Coronary artery (tissue), 2 donors: ENCODE data around the gene P2RX6.

ENCODE experiments used
- DNase-seq: peaks from one replicate; pipeline ENCODE4 v3.0.0-alpha.2; 2017; ENCODE audit warnings: low spot score
- H3K27ac ChIP-seq, 2 donors: fragments of 200-600 bp; sonication (generic); one replicate each; pipeline ENCODE4 v1.5.1; 2016 to 2019
- H3K4me3 ChIP-seq: fragments of 200-600 bp; sonication (generic); 2 replicates; pipeline ENCODE4 v1.5.1; 2016; ENCODE audit warnings: mild to moderate bottlenecking, moderate library complexity
- TF ChIP-seq, protein P1 (sequence below): fragments of 200-600 bp; sonication (generic); IDR thresholded peaks from one replicate; pipeline ENCODE4 v1.5.1; 2019; ENCODE audit warnings: antibody characterized with exemption

The P2RX6 gene

DNA sequence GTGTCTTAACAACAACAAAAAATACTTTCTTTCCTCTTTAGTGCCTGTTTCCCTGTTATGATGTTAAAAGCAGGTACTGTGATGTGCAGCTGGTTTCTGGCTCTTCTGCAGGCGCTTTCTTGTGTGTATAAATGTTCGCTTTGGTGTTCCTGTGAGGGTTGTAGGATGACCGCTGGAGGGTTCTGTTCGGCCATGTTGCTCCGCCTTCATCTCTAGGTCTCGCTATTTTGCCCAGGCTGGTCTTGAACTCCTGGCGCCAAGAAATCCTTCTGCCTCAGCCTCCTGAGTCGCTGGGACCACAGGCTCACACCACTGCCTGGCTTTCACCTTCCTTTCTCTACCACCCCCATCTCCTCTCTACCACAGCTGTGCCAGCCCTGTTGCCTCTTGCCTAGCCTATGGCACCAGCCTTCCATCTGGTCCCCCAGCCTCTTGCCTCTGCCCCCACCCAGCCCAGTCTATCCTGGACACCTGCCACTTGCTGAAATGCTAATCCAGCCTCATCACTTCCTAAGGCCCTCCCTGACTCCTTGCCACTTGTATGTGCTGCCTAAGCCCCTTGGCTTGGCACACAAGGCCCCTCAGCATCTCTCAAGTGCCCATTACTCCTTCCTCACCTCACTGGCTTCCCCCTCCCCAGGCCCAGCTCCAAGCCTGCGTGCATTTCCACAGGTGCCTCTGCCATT lies 36.3 kb downstream of the P2RX6 start:
- TF ChIP-seq, protein P1, sequence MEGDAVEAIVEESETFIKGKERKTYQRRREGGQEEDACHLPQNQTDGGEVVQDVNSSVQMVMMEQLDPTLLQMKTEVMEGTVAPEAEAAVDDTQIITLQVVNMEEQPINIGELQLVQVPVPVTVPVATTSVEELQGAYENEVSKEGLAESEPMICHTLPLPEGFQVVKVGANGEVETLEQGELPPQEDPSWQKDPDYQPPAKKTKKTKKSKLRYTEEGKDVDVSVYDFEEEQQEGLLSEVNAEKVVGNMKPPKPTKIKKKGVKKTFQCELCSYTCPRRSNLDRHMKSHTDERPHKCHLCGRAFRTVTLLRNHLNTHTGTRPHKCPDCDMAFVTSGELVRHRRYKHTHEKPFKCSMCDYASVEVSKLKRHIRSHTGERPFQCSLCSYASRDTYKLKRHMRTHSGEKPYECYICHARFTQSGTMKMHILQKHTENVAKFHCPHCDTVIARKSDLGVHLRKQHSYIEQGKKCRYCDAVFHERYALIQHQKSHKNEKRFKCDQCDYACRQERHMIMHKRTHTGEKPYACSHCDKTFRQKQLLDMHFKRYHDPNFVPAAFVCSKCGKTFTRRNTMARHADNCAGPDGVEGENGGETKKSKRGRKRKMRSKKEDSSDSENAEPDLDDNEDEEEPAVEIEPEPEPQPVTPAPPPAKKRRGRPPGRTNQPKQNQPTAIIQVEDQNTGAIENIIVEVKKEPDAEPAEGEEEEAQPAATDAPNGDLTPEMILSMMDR, result no peak
- H3K4me3 ChIP-seq, result no peak overlapping the region
- no peak overlapping the region for H3K27ac ChIP-seq
- no peak for DNase-seq

GRCh38 chr22:21051831-21052400 lies 37.0 kb downstream of the P2RX6 start:
- H3K27ac ChIP-seq, result no peak overlapping the region
- no peak for DNase-seq
- TF ChIP-seq, protein P1, result no peak
- no peak overlapping the region for H3K4me3 ChIP-seq

DNA sequence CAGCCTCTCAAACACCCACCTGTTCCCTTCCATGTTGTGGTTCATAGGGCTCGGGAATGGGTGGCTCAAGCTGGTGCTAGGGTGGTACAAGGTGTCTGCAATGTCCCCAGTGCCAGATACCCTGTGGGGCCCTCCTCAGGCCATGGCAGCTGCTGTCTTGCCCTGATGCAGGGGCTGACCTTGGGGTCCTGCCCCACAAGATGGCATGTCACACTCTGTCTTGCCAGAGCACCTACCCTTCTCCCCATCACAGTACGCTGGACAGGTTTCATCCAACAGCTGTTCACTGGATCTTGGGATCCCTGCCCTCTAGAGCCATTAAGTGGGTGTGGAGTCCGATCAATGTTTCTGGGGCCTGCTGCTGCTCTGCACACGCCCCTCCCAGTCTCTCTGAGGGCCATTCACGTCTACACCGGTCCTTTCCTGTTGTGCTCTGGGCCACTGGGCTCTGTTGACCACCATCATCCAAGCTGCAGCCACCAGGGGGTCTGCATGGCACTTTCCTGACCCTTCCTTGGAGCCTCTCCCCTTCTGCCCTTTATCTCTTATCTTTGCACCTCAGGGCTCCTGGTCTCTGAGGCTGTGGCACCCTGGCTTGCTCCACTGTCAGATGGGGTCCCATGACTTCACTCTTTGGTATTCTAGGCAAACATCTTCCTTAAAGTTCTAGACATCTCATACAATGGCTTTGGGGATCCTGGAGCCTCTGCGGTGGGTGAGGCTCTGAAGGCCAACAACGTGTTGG lies 37.9 kb downstream of the P2RX6 start:
- no peak for DNase-seq
- no peak overlapping the region for H3K4me3 ChIP-seq
- TF ChIP-seq, protein P1, result no peak
- H3K27ac ChIP-seq, result no peak overlapping the region

GRCh38 chr22:21054046-21054713 lies 39.2 kb downstream of the P2RX6 start:
- TF ChIP-seq, protein P1, result no peak
- Histone ChIP-seq H3K27ac (no peak overlapping the region), H3K4me3 (no peak overlapping the region)
- no peak for DNase-seq

DNA sequence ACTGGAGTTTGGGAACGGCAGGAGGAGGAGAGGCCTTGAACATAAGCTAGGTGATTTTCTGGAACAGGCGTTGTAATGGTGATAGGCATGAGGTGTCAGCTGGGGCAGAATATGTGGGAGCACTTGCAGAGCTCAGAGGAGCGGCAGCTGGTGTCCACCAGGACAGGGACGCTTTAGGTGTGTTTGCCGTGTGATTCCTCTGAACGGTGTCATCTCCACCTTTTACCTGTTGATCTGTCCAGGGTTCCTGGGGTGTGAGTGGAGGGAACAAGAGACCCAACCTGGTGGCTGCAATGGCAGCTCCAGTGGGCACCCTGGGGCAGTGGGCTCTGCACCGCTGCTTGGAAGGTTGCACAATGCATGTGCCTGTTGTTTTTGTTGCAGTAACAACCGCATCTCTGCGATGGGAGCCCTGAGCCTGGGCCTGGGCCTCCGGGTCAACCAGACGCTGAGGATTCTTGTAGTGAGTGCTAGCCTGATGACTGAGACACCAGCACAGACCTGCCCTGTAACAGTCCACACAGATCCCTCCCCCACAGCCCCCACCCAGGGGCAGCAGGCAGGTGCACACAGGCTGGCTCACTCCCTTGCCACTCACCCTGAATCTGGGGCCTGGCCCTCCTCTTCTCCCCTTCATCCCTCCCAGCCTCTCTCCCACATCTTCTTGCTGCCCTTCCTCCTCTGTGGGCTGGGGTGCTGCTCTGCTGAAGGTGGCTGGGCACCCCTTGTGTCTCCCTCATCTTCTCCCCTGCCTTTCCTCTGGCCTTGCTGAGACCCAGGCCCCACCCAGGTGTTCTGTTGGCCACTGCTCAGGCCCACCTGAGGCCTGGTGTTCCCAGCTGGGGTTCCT lies 40.0 kb downstream of the P2RX6 start:
- Histone ChIP-seq H3K4me3 (no peak overlapping the region), H3K27ac (no peak overlapping the region)
- DNase-seq, result no peak
- TF ChIP-seq, protein P1, result no peak

GRCh38 chr22:21055564-21055834 lies 40.5 kb downstream of the P2RX6 start:
- TF ChIP-seq, protein P1, result no peak

More at GRCh38 chr22:21055564-21055834, 40.5 kb downstream of the P2RX6 start:
- no peak overlapping the region for H3K4me3 ChIP-seq
- no peak for DNase-seq
- no peak overlapping the region for H3K27ac ChIP-seq
